GM21381 (cell line): Measurements from ENCODE around the gene NR2C2AP.
A peak's percentile ranks its signal among the peaks of the same experiment; 100 is the strongest.
"Not testable (repeated sequence)": the region's sequence is repeated elsewhere in the genome, so short reads cannot be mapped to it uniquely, and the experiment has no call there.

ENCODE experiments used
- ATAC-seq: cut with Tn5 transposase; IDR thresholded peaks from one replicate; pipeline ENCODE4 v1.9.1; 2021; ENCODE audit warnings: mild to moderate bottlenecking, moderate library complexity; ENCODE audit not compliant: unreplicated experiment

NR2C2AP gene, protein sequence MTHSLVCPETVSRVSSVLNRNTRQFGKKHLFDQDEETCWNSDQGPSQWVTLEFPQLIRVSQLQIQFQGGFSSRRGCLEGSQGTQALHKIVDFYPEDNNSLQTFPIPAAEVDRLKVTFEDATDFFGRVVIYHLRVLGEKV

DNA sequence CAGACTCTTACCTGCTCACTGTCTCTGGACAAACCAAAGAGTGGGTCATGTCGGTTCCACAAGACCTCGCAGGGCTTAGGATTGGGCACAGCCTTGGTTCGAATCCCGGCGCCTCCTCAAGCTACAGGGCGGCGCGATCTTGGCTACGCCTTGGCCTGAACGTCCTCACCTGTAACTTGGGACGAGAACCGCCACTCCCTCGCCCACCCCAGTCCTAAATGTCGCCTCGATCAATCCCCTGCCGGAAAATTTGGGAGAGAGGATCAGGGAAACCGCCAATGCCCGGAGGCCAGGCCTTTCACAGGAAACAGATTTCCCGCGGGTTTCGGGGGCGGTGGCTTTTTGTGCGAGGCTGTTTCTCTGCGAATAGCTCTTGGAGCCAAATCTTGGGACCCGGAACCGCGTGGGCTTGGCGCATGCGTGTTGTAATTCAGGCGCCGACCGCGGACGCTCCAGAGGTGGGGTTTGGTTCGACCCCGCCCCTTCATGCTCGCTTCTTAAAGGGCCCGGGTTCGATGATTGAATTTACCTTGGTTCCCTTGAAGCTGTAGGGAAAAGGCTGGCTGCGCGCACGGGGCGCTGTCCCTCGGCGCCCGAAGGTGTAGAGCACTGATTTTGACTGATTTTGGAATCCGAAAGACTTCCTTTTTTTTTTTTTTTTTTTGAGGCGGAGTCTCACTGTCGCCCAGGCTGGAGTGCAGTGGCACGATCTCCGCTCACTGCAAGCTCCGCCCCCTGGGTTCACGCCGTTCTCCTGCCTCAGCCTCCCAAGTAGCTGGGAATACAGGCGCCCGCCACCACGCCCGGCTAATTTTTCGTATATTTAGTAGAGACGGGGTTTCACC is at the start of gene NR2C2AP:
Gene NR2C2AP (minus strand): TSS at position 403 of the 845 bp plus-strand sequence. CDS start 354 bp downstream, at position 49.
- peak; percentile 78 for ATAC-seq

DNA sequence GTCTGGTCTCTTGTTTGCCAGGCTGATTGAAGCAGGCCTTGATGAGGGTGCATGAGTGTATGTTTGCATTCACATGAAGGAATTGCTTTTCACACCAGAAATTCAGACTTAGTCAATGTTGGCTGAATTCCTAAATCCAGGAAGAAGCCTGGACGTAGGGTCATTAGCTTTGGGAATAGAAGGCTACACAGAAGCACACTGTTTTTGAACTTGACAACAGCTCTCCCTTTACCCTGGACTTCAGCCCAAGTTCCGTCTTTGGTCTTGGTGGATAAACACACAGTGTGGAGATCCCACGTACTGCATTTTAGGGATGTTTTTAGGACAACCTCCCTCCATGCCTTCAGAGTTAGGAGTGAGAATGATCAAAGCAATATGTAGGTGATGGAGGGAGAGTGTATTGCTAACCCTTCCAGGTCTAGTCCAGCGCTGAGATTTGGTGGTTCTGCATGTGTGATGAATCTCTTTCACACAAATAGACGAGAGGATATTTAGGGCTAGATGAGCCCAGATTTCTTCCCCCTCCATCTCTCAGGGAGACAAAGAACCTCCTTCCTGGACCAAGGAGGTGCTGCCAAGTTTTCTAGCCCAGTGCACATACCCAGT is 47.1 kb upstream of the NR2C2AP start:
- no peak for ATAC-seq

DNA sequence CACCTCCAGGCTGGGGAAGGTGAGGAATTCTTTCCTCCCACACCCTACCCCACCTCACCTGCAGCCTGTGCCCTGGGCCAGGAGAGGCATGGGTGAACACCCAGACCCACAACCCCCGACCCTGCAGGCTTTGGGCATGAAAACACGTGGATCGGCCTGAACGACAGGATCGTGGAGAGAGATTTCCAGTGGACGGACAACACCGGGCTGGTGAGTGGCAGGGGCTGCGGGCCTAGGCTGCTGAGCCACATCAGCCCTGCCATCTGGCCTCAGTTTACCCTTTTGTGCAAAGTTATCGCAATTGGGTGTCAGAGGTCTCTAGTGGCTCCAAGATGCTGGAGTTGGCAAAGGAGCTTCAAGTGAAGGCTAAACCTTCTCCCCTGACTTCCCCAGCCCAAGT is 37.3 kb upstream of the NR2C2AP start:
- no peak for ATAC-seq

GRCh38 chr19:19239675-19240074 is 36.5 kb upstream of the NR2C2AP start:
- ATAC-seq: no peak

- no peak for ATAC-seq
These were observed 35.1 kb upstream of the NR2C2AP start for GRCh38 chr19:19238126-19238894.

GRCh38 chr19:19236173-19236572 is 33.0 kb upstream of the NR2C2AP start:
- ATAC-seq: no peak

GRCh38 chr19:19234220-19234816 is 31.1 kb upstream of the NR2C2AP start:
- no peak for ATAC-seq

DNA sequence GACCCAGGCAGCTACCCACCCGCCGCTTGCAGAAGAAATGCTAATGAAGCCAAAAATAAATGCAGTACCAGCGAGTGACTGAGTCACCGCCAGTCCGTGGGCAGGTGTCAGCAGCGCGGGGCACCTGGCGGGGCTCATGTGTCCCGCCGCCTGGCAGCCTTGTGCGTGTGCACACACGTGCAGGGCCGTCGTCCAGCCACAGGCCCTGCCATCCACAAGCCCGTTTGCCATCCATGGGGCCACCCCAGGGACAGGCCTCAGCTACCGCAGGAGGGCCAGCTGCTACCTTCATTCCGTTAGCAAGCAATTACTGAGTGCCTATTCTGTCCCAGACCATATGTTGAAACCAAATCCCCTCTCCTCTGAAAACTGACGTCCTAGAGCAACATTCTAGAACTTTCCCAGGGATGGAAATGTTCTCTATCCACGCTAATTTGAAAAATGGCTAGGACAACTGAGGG is 29.1 kb upstream of the NR2C2AP start:
- no peak for ATAC-seq

DNA sequence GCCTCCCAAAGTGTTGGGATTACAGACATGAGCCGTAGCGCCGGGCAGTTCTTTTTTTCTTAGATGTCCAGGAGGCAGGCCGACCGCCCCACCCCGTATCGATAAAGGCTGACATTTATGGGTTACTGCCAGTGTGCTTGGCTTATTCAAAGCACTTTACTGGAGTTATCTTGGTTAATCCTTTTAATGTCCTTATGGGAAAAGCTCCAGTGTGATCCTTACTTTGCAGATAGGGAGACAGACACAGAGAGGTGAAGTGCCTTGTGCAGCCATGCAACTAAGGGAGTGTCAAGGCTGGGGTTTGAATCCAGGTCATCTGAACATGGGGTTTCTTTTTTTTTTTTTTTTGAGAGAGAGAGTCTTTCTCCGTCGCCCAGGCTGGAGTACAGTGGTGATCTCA is 27.8 kb upstream of the NR2C2AP start:
- ATAC-seq: no peak

- ATAC-seq: no peak
These were observed 26.5 kb upstream of the NR2C2AP start for GRCh38 chr19:19229701-19230100.

GRCh38 chr19:19227217-19227616 is 24.0 kb upstream of the NR2C2AP start:
- no peak for ATAC-seq

DNA sequence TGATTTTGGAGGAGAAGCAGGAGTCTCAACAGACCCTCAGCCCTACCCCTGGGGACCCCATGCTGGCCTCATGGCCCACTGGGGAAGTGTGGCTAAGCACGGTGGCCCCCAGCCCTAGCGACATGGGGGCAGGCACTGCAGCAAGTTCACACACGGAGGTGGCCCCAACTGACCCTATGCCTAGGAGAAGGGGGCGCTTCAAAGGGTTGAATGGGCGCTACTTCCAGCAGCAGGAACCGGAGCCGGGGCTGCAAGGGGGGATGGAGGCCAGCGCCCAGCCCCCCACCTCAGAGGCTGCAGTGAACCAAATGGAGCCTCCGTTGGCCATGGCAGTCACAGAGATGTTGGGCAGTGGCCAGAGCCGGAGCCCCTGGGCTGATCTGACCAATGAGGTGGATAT is 23.4 kb upstream of the NR2C2AP start:
- no peak for ATAC-seq

DNA sequence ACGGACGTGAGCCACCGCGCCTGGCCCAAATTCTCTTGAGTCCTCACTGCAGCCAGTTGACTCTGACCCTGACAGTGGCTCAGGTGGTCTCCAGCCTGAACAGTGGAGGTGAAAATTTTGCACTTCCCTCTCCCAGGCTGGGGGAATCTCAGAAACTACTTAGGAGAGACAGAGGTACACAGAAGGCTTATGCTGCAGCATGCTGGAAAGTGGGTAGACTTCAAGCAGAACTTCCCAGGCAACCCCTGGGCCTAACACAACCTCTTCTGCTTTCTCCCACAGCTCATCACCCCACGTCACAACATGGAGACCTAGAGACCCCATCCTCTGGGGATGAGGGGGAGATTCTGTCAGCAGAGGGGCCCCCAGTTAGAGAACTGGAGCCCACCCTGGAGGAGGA is 23.0 kb upstream of the NR2C2AP start:
- ATAC-seq: no peak

GRCh38 chr19:19224852-19225494 is 21.8 kb upstream of the NR2C2AP start:
- no peak for ATAC-seq

- ATAC-seq: no peak
These were observed 21.1 kb upstream of the NR2C2AP start for GRCh38 chr19:19224150-19224851.

GRCh38 chr19:19223636-19224035 is 20.4 kb upstream of the NR2C2AP start:
- ATAC-seq: no peak

- ATAC-seq: no peak
These were observed 19.8 kb upstream of the NR2C2AP start for GRCh38 chr19:19223060-19223459.

- not testable (repeated sequence) for ATAC-seq
These were observed 17.8 kb upstream of the NR2C2AP start for GRCh38 chr19:19221000-19221399.

DNA sequence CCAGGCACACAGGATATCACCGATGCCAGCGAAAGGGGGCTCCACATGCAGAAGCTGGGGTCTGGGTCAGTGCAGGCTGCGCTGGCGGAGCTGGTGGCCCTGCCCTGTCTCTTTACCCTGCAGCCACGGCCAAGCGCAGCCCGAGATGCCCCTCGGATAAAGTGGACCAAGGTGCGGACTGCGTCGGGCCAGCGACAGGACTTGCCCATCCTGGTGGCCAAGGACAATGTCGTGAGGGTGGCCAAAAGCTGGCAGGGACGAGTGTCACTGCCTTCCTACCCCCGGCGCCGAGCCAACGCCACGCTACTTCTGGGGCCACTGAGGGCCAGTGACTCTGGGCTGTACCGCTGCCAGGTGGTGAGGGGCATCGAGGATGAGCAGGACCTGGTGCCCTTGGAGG is 15.7 kb upstream of the NR2C2AP start:
- ATAC-seq: no peak

DNA sequence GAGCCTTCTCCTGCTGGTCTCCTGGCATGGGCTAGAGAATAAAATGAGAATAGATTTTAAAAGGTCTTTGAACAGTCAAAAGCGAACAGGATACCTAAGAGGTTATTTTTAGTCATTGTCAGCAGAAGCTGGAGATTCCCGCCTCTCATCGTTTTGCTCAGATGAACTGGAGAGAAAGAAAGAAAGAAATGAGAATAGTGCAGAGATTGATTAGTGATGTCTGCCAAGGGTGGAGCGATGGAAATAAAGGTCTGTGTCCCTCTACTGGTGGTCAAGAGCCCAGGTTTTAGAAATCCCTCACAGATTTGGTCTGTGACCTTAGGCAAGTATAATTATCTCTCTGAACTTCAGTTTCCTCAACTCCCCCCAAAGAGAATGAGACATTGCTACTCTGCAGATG is 13.9 kb upstream of the NR2C2AP start:
- no peak for ATAC-seq
